ENCODE measurements around the gene PPIB.
A peak's percentile ranks its signal among the peaks of the same experiment; 100 is the strongest.

PPIB gene

GRCh38 chr15:64162869-64163658, at the start of gene PPIB:
Gene PPIB (minus strand): TSS chr15:64163022. CDS start chr15:64162986, 36 bp downstream.
- peak; percentile 89 to 96 (median 92) for DNase-seq

- no peak for DNase-seq
Measured at GRCh38 chr15:64211696-64212095, 48.9 kb upstream of the PPIB start.

GRCh38 chr15:64210371-64210770, 47.5 kb upstream of the PPIB start:
- DNase-seq, result no peak

DNA sequence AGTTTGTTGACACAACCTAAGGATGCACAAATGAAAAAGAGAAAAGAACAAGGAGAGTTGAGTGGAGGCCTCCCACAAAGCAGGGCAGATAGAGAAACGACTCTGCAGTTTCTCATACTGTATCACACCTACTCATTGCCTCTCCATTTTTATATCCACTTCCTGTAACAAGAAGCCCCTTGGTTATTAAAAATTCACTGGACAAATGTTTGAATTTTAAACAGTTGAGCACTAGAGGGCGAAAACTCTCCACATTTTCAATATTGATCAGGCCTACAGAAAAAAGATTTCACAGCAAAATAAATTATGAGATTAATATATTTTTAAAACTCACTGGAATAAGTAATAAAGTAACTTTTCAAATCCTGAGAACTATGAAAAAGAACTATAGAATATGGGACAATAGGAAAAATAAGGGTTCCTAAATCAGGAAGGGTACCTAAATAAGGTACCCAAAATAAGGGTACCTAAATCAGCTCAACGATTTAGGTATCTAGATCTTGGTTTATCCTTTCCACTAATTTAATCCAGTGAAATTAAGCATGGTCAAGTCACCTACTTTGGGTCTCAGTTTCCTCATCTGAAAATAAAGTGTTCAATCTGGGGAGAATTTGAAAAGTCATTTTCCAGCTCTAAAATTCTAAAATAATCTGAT, 47.0 kb upstream of the PPIB start:
- no peak for DNase-seq

DNA sequence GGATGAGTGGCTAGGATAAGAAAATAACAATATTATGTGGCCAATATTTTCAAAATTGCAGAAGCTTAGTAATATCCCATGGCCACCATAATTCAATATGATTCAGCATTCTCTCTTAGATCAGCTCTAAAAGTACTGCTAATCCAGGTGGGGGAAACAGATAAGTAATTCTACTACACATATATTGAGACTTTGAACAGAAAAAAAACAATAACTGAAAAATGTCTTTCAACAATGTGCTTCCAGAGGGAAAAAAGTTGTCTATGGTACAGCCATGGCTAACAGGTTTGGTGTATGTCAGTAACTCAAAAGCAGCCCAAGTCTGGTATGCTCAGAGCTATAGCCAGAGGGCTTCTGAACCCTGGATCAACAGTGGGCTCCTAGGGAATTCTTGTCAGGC, 42.4 kb upstream of the PPIB start:
- DNase-seq, result no peak

DNA sequence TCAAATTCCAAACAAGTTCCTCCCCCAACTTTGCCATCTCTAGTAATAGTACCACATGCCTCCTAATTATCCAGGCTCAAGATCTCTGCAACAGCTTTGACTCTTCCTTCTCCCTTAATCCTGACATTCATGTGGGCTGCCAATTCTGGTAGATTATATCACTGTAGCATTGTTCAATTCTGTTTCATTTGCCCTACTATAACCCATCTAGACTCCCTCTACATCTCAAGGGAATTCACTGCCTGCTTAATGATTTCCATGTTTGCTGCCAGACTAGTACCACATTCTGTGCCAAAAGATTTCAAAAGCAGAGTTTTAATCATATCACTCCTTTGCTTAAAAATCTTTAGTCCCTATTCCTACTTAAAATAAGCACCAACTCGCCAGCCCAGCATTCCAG, 34.6 kb upstream of the PPIB start:
- DNase-seq, result no peak

DNA sequence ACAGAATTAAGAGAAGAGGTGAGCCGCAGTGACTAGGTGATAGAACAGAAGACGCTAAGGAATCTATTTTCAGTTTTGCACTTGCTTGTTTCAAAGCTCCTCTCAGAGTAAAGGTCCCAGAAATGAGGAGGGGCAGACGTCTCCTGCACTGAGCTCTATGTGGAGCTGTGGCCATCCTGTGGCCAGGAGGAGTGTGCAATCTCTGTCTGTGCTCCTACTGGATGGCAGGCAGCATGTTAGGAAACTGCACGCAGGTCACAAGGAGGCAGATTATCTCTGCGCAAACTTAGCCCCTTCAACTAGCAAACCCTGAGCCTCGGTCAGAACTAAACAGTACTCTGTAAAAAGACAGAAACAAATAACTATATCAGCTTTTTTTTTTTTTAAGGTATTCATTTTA, 31.1 kb upstream of the PPIB start:
- no peak for DNase-seq

DNA sequence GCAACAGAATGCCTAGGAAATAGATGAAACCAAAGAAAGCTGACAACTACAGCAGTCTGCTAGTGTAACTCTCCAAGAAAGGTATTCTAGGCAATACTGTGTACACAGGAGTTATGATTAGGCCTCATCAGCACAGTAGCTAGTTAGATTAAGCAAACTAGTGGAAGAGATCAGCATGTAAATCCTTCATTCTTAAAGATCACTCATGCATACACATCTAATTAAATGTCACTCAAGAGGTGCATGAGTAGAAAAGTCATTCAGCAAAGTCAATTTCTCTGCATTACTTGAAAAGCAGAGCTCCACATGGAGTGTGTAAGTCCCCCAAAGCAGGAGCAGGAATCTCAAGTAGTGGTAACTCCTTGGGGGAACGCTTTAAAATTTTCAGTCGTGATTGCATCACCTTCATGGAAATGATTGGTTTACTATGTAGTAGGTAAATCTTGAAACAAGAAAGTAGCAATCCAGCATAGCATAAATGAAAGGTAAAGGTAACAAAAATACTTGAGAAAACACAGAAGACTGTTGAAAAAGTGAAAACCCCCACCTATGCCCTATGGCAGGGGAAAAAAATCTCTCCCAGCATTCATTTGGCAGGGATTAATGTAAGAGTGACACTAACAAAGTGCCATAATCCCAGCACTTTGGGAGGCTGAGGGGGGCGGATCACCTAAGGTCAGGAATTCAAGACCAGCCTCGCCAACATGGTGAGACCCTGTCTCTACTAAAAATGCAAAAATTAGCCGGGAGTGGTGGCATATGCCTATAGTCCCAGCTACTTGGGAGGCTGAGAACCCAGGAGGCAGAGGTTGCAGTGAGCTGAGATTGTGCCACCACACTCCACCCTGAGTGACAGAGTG, 29.4 kb upstream of the PPIB start:
- no peak for DNase-seq

- DNase-seq, result no peak
Measured at GRCh38 chr15:64187396-64188191, 24.8 kb upstream of the PPIB start.

GRCh38 chr15:64185146-64185911, 22.5 kb upstream of the PPIB start:
- no peak for DNase-seq

- no peak for DNase-seq
Measured at GRCh38 chr15:64182859-64183370, 20.1 kb upstream of the PPIB start.

- no peak for DNase-seq
Measured at GRCh38 chr15:64180235-64180824, 17.5 kb upstream of the PPIB start.

GRCh38 chr15:64166102-64166890, 3.5 kb upstream of the PPIB start:
- no peak for DNase-seq

DNA sequence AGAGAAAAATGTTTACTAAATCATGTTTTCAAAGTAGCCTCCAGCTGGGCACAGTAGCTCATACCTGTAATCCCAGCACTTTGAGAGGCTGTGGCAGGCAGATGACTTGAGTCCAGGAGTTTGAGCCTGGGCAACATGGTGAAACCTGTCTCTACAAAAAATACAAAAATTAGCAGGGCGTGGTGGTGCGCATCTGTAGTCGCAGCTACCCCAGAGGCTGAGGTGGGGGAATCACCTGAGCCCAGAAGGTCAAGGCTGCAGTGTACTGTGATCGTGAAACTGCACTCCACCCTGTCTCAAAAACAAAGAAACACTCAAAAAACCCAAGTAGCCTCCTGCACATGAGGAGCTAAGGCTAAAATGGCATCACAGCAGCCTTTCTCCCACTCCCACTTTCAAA, 1.6 kb upstream of the PPIB start:
- DNase-seq, result no peak

GRCh38 chr15:64163659-64164362, 989 bp upstream of the PPIB start:
- DNase-seq, result no peak

DNA sequence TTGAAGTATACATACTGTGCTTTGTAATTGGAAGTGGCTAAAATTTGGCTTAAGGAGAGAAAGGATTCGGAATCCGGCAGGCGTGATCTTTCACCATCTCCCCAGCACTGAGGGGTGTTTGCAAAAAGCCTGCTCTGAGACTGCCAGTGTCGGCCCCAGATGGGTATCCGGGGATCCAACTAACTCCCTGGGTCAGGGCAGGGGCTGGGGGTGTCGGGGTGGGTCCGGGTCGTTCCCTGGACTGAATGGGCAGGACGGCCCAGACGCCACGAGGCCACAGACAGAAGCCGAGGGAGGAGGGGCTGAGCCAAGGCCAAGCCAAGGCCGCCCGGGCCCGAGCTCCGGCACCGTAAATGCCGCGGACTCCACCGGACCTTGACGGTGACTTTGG, 349 bp downstream of the PPIB start:
- DNase-seq, result no peak

DNA sequence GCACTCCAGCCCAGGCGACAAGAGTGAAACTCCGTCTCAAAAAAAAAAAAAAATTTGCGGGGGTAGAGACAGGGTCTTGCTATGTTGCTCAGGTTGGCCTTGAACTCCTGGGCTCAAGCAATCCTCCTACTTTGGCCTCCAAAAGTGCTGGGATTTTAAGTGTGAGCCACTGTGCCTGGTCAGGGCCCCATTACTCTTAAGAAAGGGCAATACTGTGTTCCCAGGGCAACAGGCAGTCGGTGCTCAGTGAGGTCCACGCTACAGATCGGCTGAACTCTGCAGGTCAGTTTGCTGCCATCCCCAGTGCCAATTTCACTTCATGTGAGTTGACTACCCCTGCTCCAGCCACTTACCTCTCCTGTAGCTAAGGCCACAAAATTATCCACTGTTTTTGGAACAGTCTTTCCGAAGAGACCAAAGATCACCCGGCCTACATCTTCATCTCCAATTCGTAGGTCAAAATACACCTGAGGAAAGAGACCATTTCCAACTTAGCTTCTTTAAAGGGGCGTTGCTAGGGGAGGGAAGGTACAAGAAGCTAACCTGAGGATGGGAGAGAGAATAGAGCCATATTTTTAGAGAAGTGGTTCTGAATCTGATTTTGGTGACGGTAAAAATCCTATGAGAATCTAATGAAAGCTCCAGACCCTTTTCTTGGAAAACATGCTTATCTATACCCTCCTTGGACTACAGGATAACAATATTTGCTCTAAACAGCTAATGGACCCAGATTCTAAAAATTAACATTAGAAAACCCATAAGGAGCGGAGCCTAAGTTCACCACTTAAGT, 939 bp downstream of the PPIB start:
- no peak for DNase-seq

GRCh38 chr15:64158363-64159134, 4.3 kb downstream of the PPIB start:
- no peak for DNase-seq

Measured in activated naive CD4-positive, alpha-beta T cell (primary cell).